Subcutaneous adipose tissue (tissue), 4 donors: ENCODE results near the gene C18orf54. TPM values are rescaled to one million over a fixed set of nuclear protein-coding genes. Genes with fewer than 3 reads are reported as not detected.

Experiments
- small RNA-seq: library from RNA; depleted of rRNA; stranded (forward); fragments of <200 nt; gene quantifications from one replicate; pipeline ENCODE3, GENCODE V24; 2016
- total RNA-seq, 4 donors: library from RNA; depleted of rRNA; stranded (reverse); fragments of >200 nt; gene quantifications; one replicate each; pipeline ENCODE4 v1.1.0, GENCODE V29; 2016
- TF ChIP-seq, protein P1 (sequence below): fragments of 450-650 bp; IDR thresholded peaks from one replicate; pipeline ENCODE4 v1.5.1; 2016; ENCODE audit warnings: low read depth, mild to moderate bottlenecking, control low read depth, antibody characterized with exemption, moderate library complexity

C18orf54 gene
- total RNA-seq, 4 donors from 2014 or later = 2.1 to 3.9 (median 2.7) TPM

- TF ChIP-seq, protein P1, sequence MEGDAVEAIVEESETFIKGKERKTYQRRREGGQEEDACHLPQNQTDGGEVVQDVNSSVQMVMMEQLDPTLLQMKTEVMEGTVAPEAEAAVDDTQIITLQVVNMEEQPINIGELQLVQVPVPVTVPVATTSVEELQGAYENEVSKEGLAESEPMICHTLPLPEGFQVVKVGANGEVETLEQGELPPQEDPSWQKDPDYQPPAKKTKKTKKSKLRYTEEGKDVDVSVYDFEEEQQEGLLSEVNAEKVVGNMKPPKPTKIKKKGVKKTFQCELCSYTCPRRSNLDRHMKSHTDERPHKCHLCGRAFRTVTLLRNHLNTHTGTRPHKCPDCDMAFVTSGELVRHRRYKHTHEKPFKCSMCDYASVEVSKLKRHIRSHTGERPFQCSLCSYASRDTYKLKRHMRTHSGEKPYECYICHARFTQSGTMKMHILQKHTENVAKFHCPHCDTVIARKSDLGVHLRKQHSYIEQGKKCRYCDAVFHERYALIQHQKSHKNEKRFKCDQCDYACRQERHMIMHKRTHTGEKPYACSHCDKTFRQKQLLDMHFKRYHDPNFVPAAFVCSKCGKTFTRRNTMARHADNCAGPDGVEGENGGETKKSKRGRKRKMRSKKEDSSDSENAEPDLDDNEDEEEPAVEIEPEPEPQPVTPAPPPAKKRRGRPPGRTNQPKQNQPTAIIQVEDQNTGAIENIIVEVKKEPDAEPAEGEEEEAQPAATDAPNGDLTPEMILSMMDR = no peak
Observed at GRCh38 chr18:54415086-54415485, 57.4 kb downstream of the C18orf54 start.

GRCh38 chr18:54416436-54416835, 58.7 kb downstream of the C18orf54 start:
- TF ChIP-seq, protein P1 = no peak

DNA sequence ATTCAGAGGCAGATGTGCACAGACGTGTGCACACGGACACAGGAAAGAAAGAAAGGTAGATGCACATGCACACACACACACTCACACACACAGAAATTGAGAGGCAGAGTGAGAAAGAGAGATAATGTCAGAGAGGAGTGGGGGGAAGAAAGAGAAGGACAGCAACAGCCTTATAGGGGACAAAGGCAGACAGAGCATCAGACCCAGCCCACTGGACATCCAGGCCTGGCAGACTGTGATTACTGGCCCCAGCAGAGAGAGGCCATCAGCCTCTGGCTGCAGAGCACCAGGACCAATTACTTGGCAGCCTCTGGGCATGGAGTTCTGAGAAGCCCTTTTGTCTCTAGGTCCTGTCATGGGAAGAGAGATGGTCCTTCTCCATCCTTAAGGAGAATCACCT, 66.1 kb downstream of the C18orf54 start:
- TF ChIP-seq, protein P1 = no peak

DNA sequence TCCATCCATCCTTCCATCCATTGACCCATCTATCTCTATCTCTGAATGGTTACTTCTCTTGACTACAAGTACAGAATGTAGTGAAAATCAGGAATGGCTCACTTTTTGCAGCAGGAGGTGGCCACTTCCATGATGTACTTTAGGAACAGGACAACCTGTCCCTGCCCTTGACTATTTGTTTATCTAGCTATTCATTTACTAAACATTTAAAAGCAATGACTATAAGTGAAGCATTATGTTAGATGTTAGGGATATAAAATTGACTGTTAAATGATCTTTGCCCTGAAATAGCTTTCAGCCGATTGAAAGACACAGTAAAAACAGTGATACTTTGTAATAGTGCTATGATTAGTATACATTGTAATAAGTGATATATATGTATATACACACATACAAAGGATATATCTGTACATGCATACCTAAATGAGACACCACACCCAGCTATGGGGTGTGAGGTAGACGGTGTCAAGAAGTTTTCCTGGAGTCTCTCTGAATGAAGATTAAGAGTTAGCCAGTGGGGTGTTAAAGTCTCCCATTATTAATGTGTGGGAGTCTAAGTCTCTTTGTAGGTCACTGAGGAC, 68.5 kb downstream of the C18orf54 start:
- TF ChIP-seq, protein P1 = no peak

Small RNAs within 50 kb of the gene (small RNA-seq; reads per million reads assigned to genes)
- not detected for gene SNRPGP2

Other genes with a start within 250 kb of the C18orf54 start
- gene MBD2, start 133.2 kb upstream of the C18orf54 start, total RNA-seq = 10 to 100 TPM; 53.5 to 79.7 (median 63.5) TPM
- 10 to 100 TPM; 46.1 to 74.0 (median 54.6) TPM for gene POLI, start 88.4 kb upstream of the C18orf54 start, total RNA-seq
- not detected for gene STARD6, start within 50 bp of the C18orf54 start, total RNA-seq
- not detected for gene DYNAP, start 233.3 kb downstream of the C18orf54 start, total RNA-seq